Mesothelial cell of epicardium (in vitro differentiated cells): Measurements from ENCODE around the gene HAUS7. TPM values are rescaled to one million over a fixed set of nuclear protein-coding genes. Genes with fewer than 3 reads are reported as not detected.

Experiments
- DNase-seq, 2 experiments: peaks; one replicate each; pipeline ENCODE4 v3.0.0; 2021; ENCODE audit warnings: low spot score in 2 of 2; ENCODE audit not compliant: unreplicated experiment in 2 of 2
- H3K27ac Mint-ChIP-seq: 2 replicates; pipeline ENCODE4 v1.8.0; 2021; ENCODE audit warnings: mixed read lengths
- H3K27me3 Mint-ChIP-seq: 2 replicates; pipeline ENCODE4 v1.8.0; 2021; ENCODE audit warnings: low read depth, mixed read lengths
- H3K36me3 Mint-ChIP-seq: 2 replicates; pipeline ENCODE4 v1.8.0; 2021; ENCODE audit warnings: mixed read lengths
- H3K4me1 Mint-ChIP-seq: 2 replicates; pipeline ENCODE4 v1.8.0; 2021; ENCODE audit warnings: mixed read lengths
- H3K4me3 Mint-ChIP-seq: 2 replicates; pipeline ENCODE4 v1.8.0; 2021; ENCODE audit warnings: mild to moderate bottlenecking, moderate library complexity, mixed read lengths
- H3K9me3 Mint-ChIP-seq: 2 replicates; pipeline ENCODE4 v1.8.0; 2021; ENCODE audit warnings: mixed read lengths
- total RNA-seq: library from RNA; stranded (reverse); gene quantifications from 3 replicates; pipeline ENCODE4 v1.2.1, GENCODE V29; 2021
- TF ChIP-seq, protein P1 (sequence below): fragments of 200-600 bp; sonication (generic); IDR thresholded peaks from one replicate; pipeline ENCODE4 v1.5.0; 2021; ENCODE audit warnings: antibody characterized with exemption; ENCODE audit not compliant: unreplicated experiment

HAUS7 gene
- total RNA-seq, 1 donor from 2014 or later, result 24.7 TPM

- no peak overlapping the region for H3K4me3 Mint-ChIP-seq
- peaks cover under 1% of the 10 kb centered on the region for H3K36me3 Mint-ChIP-seq
- TF ChIP-seq, protein P1, sequence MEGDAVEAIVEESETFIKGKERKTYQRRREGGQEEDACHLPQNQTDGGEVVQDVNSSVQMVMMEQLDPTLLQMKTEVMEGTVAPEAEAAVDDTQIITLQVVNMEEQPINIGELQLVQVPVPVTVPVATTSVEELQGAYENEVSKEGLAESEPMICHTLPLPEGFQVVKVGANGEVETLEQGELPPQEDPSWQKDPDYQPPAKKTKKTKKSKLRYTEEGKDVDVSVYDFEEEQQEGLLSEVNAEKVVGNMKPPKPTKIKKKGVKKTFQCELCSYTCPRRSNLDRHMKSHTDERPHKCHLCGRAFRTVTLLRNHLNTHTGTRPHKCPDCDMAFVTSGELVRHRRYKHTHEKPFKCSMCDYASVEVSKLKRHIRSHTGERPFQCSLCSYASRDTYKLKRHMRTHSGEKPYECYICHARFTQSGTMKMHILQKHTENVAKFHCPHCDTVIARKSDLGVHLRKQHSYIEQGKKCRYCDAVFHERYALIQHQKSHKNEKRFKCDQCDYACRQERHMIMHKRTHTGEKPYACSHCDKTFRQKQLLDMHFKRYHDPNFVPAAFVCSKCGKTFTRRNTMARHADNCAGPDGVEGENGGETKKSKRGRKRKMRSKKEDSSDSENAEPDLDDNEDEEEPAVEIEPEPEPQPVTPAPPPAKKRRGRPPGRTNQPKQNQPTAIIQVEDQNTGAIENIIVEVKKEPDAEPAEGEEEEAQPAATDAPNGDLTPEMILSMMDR, result no peak
- no peak overlapping the region for H3K27ac Mint-ChIP-seq
- H3K9me3 Mint-ChIP-seq, result peaks cover 12% of the 10 kb centered on the region
- no peak for DNase-seq
- no peaks in the 10 kb centered on the region for H3K4me1 Mint-ChIP-seq
- no peaks in the 10 kb centered on the region for H3K27me3 Mint-ChIP-seq
Observed at GRCh38 chrX:153420851-153421599, 49.4 kb downstream of the HAUS7 start.

DNA sequence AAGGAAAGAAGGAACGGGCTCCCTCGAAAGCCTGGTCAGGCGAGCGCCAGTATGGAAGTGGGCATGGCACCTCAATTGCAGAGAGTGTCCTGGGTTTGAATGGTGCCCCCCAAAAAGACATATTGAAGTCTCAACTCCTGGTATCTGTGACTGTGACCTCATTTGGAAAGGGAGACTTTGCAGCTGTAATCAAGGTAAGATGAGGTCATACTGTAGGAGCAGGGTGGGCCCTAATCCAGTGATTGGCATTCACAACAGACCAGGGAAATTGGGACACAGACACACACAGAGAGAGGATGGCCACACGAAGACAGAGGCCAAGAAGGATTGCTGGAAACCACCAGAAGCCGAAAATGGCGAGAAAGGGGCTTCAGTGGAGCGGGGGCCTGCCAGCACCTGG, 52.7 kb downstream of the HAUS7 start:
- H3K27ac Mint-ChIP-seq, result no peak overlapping the region
- TF ChIP-seq, protein P1, result no peak
- H3K27me3 Mint-ChIP-seq, result peaks cover 2% of the 10 kb centered on the region
- H3K9me3 Mint-ChIP-seq, result peaks cover 11% of the 10 kb centered on the region
- no peaks in the 10 kb centered on the region for H3K4me1 Mint-ChIP-seq
- no peaks in the 10 kb centered on the region for H3K36me3 Mint-ChIP-seq
- H3K4me3 Mint-ChIP-seq, result no peak overlapping the region
- DNase-seq, result no peak

DNA sequence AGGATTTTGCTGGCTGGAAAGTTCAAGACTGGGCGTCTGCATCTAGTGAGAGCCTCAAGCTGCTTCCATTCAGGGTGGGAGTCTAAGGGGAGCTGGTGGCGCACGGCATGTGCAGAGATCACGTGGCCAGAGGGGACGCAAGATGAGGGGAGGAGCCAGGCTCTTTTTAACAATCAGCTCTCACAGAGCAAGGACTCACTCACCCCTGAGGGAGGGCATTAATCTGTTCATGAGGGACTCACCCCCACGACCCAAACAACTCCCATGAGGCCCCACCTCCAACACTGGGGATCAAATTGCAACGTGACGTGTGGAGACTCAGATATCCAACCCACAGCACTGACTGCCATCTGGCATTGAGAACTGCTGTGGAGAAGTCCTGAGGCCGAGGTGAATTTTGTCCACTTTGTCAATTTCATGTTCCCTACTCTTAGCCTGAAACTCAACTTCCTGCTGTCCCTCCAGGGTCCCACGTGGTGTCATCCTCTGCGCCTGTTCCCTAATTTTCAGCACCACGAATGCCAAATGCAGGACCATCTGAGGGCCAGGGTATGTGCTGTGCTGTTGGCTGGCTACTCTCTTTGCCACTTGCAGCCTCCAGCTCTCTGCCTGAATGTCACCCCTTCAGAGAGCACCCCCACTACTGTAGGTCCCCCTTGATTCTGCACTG, 53.5 kb downstream of the HAUS7 start:
- peaks cover 11% of the 10 kb centered on the region for H3K9me3 Mint-ChIP-seq
- peaks cover 7% of the 10 kb centered on the region for H3K27me3 Mint-ChIP-seq
- TF ChIP-seq, protein P1, result no peak
- no peaks in the 10 kb centered on the region for H3K36me3 Mint-ChIP-seq
- H3K27ac Mint-ChIP-seq, result no peak overlapping the region
- no peak for DNase-seq
- no peak overlapping the region for H3K4me3 Mint-ChIP-seq
- peaks cover 5% of the 10 kb centered on the region for H3K4me1 Mint-ChIP-seq

DNA sequence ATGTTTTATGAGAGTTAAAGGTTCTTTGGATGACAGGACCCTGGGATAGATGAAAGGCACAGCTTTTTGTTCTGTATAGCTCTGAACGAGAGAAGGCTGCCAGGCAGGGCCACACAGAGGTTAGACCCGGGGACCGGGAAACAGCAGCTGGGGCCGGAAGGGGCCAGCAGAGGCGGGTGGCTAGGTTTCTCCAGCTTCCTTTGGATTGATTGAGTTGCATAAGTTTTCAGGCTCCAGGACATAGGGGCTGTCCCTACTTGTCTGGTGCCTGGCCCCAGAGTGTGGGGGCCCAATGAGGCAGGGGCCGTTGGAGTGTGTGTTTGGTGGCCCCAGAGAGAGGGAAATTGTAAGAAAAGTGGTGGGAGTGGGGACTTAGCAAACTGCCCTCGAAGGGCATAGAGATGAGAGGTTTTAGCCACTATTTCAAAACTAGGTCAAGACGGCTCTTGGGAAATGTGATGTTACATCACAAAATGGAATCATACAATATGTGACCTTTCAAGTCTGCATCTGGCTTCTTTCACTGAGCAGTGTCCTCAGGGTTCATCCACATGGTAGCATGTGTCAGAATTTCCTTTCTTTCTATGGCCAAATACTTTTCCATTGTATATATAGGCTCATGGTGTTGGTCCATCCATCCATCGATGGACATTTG, 55.4 kb downstream of the HAUS7 start:
- peaks cover 12% of the 10 kb centered on the region for H3K27me3 Mint-ChIP-seq
- DNase-seq, result no peak
- H3K4me3 Mint-ChIP-seq, result no peak overlapping the region
- H3K9me3 Mint-ChIP-seq, result peaks cover 15% of the 10 kb centered on the region
- TF ChIP-seq, protein P1, result no peak
- peaks cover 13% of the 10 kb centered on the region for H3K4me1 Mint-ChIP-seq
- no peak overlapping the region for H3K27ac Mint-ChIP-seq
- H3K36me3 Mint-ChIP-seq, result no peaks in the 10 kb centered on the region

- no peak for DNase-seq
- Mint-ChIP-seq H3K4me1 (peaks cover 14% of the 10 kb centered on the region), H3K27ac (no peak overlapping the region), H3K9me3 (peaks cover 15% of the 10 kb centered on the region), H3K27me3 (peaks cover 12% of the 10 kb centered on the region), H3K4me3 (no peak overlapping the region), H3K36me3 (no peaks in the 10 kb centered on the region)
- TF ChIP-seq, protein P1, result no peak
Observed at GRCh38 chrX:153413731-153414130, 56.6 kb downstream of the HAUS7 start.
